GM21576 (cell line): ENCODE results near the gene TXNDC11.

Experiments used
- ATAC-seq: cut with Tn5 transposase; IDR thresholded peaks from one replicate; pipeline ENCODE4 v1.9.1; 2021; ENCODE audit warnings: mild to moderate bottlenecking, moderate library complexity; ENCODE audit not compliant: unreplicated experiment

TXNDC11 gene

DNA sequence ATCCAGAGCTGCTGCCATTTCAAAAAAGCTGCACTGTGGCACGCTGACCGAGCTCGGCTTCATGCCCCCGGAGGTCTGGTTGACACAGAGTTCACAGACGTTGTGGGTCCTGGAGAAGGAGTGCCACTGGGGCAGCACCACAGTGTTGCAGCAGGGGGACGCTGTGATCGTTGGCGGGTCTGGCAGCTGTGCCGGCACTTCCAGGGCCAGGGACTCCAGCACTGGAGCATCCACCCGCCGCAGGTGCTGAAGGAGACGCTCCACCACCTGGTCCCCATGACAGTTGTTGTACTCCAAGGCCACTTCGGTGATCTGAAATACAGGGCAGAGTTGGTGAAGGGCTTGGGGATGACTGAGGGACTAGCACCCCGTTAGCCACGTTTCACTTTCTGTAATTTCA is 50.9 kb downstream of the TXNDC11 start:
- no peak for ATAC-seq

- ATAC-seq: no peak
Observed at GRCh38 chr16:11691235-11691634, 51.4 kb downstream of the TXNDC11 start.

GRCh38 chr16:11689031-11689840 is 53.4 kb downstream of the TXNDC11 start:
- ATAC-seq: peak; percentile 80

DNA sequence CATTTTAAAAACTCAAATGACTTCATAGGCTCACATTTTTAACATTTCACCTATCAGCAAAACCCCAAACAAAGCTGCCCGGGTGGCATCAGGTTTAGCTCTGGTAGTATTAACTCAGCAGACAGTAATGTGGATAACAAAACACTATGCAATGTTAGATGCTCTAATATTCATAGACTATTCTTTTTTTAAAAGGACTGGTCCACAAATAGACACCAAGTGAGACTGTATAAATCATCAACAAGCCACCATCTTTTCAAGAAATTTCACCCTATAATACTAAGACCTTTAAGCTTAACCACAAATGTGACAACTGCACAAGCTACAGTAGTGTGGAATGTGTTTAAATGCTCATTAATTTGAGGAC is 54.2 kb downstream of the TXNDC11 start:
- ATAC-seq: no peak

- no peak for ATAC-seq
Observed at GRCh38 chr16:11687601-11688519, 54.8 kb downstream of the TXNDC11 start.

GRCh38 chr16:11686713-11687380 is 55.8 kb downstream of the TXNDC11 start:
- no peak for ATAC-seq

- ATAC-seq: no peak
Observed at GRCh38 chr16:11685844-11686618, 56.6 kb downstream of the TXNDC11 start.

DNA sequence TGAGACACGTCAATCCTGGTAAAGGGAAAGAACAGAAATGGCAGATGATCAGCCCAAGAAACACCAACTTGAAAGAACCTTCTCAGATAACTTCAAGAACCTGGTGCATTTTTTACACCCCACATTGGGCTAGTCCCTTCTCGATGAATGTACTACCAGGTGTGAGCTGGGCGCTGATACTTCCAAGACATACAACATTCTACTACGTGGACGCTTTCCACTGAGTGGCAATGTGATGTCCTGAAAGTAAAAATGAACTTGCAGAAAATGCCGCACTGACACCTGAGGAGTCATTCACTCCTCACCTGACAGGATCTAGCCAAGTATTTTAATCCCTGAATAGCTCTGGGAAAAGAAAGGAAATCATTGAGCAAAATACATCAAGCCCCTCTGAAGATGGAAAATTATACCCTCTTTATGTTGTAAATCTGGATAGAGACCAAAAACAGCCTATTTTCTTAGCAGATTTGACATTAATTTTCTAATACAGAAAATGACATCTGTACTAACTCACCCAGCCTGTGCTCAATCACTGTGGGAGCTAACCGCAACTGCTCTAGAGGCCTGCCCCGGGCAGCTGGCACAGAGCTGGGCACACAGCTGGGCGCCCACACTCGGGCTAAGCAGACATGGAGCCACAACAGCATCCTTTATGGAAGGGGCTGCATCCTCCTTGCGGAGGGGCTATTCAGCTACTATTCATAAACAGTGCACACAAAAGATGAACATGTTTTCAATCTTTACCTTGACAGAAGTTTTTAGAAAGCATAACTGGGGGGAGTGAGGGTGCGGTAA is 58.2 kb downstream of the TXNDC11 start:
- ATAC-seq: no peak

DNA sequence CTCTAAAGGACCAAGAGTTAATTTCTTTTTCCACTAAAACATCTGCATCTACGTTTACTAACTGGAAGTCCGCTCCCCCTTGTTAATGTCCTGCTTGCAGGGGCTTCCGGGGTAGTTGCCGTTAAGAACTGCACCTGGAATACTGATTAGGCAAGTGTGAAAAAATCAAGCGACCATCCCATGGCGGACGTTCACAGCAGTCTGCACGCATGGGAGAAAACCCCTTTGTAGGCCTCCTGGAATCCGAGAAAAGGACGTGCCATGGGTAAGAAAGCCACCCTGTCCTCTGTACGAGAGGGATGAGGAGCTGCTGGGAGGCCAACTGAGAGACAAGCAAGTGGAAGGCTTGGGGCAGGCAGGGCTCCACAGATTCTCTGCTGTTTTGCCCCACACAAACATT is 59.5 kb downstream of the TXNDC11 start:
- no peak for ATAC-seq

- peak; percentile 12 for ATAC-seq
Observed at GRCh38 chr16:11682655-11683096, 60.0 kb downstream of the TXNDC11 start.

DNA sequence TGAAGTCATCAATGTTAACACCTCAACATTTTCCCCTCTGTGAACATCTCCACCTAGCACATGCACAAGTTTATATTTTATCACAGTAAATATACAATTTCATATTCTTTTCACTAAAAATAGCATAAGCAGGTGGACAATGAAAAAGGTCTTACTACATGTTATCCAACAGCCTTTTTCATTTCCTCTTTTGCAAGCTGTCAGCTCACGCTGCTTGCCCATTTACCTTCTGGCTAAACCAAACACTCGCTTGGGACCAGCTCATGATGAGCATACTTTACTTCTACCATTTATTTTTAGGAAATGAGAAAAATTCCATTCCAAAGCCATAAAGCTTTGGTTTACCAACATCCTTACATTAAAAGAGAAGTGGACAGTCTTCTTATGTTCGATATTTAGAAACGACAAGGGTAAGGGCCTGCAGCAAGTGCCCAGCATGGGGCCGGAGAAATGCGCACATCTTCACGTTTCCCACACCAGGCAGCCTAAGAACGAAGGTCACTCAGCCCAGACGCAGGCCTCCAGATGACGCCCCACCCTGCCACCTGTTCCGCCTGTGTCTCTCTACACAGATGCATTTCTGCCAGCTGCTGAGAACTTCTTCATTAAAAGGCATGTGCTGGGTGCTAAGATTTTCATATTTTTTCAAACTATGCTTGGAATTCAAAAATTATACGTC is 60.5 kb downstream of the TXNDC11 start:
- peak; percentile 48 for ATAC-seq

DNA sequence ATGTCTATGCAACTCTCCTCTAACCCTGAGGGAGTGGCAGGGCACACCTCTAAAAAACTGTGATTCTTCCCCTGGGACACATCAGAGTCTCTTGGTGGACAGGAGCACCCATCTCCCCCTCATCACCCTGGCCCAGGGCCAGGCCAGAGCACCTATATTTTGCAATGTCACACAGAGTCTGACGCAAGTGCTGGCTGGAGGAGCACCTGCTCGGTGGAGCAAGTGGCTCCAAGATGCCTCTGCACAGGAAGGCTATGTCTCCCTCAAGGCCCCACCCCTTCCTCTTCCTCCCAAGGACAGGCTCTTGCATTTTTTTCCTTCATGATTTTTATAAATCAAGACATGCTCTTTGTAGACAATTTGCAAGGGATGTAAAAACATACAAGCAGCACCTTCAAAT is 61.1 kb downstream of the TXNDC11 start:
- no peak for ATAC-seq

DNA sequence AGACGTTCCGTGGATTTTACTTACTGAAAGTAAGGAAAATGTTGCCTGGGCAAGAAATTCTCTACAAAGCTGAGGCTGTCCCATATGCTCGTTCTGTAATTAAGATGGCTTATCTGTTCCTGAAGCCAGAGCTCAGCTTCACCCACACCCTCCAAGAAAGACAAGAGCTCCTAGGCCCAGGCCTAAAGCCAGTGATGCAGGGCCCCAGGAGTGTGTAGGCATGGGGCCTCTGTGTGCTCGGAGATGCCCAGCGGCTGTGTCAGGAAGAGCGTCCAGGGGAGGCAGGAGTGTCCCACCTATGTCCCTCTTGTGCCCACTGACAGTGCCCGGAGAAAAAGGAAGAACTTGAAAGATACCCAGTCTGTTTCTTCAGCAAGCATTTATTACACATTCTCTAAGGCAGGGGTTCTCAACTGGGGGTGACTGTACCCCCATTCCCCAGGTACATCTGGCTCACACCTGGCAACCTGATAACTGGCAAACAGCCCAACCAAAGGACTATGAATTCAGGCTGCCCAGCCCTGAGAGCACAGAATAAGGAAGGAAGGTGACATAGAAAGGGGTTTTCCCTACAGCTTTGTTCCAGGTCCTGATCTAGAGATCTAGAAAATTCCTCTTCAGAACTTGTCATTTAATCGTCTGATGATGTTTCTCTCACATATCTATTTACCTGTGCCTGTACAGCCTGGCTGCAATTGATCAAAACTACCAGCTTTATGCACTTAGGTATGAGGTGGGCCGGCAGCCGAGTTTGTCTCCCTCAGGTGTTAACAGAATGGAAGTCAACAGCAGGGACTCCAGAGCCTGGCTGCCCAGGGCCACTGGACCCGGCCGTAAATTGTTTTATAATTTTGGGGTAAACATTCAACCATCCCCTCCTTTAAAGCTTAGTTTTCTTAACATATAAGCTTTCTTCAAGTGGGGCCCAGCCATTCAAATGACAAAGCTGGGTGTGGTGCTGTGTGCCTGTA is 62.4 kb downstream of the TXNDC11 start:
- no peak for ATAC-seq

DNA sequence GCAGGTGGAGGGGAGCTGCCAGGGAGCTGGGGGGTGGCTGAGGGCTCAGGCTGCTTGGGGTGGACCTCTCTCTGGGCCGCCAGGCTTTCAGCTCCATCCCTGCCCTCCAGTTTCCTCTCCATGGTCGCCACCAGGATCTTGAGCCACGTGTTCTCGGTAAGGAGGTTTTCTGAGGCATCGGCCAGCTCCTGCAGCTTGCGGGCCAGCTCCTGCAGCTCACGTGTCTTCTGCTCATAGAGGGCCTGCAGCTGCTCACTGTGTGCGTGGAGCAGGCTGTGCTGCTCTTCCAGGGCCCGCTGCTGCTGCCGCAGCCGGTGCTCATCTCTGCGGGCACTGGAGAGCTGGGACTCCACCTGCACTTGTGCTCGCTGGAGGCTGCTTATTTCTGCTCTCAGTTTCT is 63.4 kb downstream of the TXNDC11 start:
- ATAC-seq: no peak

- ATAC-seq: no peak
Observed at GRCh38 chr16:11677959-11678881, 64.4 kb downstream of the TXNDC11 start.

- no peak for ATAC-seq
Observed at GRCh38 chr16:11677451-11677951, 65.2 kb downstream of the TXNDC11 start.

- no peak for ATAC-seq
Observed at GRCh38 chr16:11676799-11677198, 65.9 kb downstream of the TXNDC11 start.
